ENCODE data around the gene HSPA1L. TPM values are rescaled to one million over a fixed set of nuclear protein-coding genes. Genes with fewer than 3 reads are reported as not detected.
A peak's percentile ranks its signal among the peaks of the same experiment; 100 is the strongest.

The HSPA1L gene
- total and polyA plus RNA-seq, 7 donors, result 0.86 to 23.1 (median 3.3) TPM

GRCh38 chr6:31779908-31780307 lies 35.2 kb downstream of the HSPA1L start:
- H3K27ac ChIP-seq, result no peak overlapping the region
- H3K27me3 ChIP-seq (ENCODE audit: insufficient read depth in 3 of 3, low read length in 2 of 3), result no peaks in the 10 kb centered on the region
- WGBS, 3 donors, result 91 to 97% (median 92%) methylated on average over 10 of the region's 10 CpGs
- peaks cover 17% of the 10 kb centered on the region for H3K4me1 ChIP-seq
- no peak for ATAC-seq
- DNase-seq, result no peak
- H3K4me3 ChIP-seq, result no peak overlapping the region
- no peak for TF ChIP-seq CTCF (IDR thresholded peaks at IDR 0.05)
- H3K36me3 ChIP-seq (ENCODE audit: insufficient read depth in 1 of 2, low read depth in 1 of 2), result peaks cover 0 to 70% of the 10 kb centered on the region in 2 donors
- intact Hi-C loops (cut with DNase I), result loop anchor here in 1 of 2 donors (10.0 kb wide), 1 partner anchor 85 kb away; the partner anchor contains the start of gene NEU1
- H3K9me3 ChIP-seq, result no peaks in the 10 kb centered on the region

- no peaks in the 10 kb centered on the region for H3K9me3 ChIP-seq
- WGBS, 3 donors, result 88 to 91% (median 89%) methylated on average over 39 to 43 of the region's 43 CpGs
- H3K4me3 ChIP-seq, result no peak overlapping the region
- intact Hi-C loops (cut with DNase I), result loop anchor here in 1 of 2 donors (10.0 kb wide), 1 partner anchor 86 kb away; the partner anchor contains the start of gene NEU1
- H3K27ac ChIP-seq, result peak overlapping the region; percentile 2
- no peak for TF ChIP-seq CTCF (IDR thresholded peaks at IDR 0.05)
- peaks cover 0 to 63% of the 10 kb centered on the region in 2 donors for H3K36me3 ChIP-seq (ENCODE audit: insufficient read depth in 1 of 2, low read depth in 1 of 2)
- no peaks in the 10 kb centered on the region for H3K27me3 ChIP-seq (ENCODE audit: insufficient read depth in 3 of 3, low read length in 2 of 3)
- peaks cover 17% of the 10 kb centered on the region for H3K4me1 ChIP-seq
- DNase-seq (no peak), ATAC-seq (no peak)
Observed at GRCh38 chr6:31778999-31779885, 35.8 kb downstream of the HSPA1L start.

- H3K36me3 ChIP-seq (ENCODE audit: insufficient read depth in 1 of 2, low read depth in 1 of 2), result peaks cover 0 to 53% of the 10 kb centered on the region in 2 donors
- DNase-seq (no peak), ATAC-seq (no peak)
- no peaks in the 10 kb centered on the region for H3K9me3 ChIP-seq
- H3K4me1 ChIP-seq, result peaks cover 17% of the 10 kb centered on the region
- H3K4me3 ChIP-seq, result no peak overlapping the region
- peak overlapping the region; percentile 88 for H3K27ac ChIP-seq
- H3K27me3 ChIP-seq (ENCODE audit: insufficient read depth in 3 of 3, low read length in 2 of 3), result no peaks in the 10 kb centered on the region
- WGBS, 3 donors, result 86 to 89% (median 86%) methylated on average over 5 of the region's 5 CpGs
- TF ChIP-seq CTCF (IDR thresholded peaks at IDR 0.05), result no peak
- intact Hi-C loops (cut with DNase I), result loop anchor here in 1 of 2 donors (10.0 kb wide), 1 partner anchor 87 kb away; the partner anchor contains the start of gene NEU1
Observed at GRCh38 chr6:31778193-31778592, 36.9 kb downstream of the HSPA1L start.

GRCh38 chr6:31777667-31778050 lies 37.4 kb downstream of the HSPA1L start:
- intact Hi-C loops (cut with DNase I), result loop anchor here (2.0 to 10.0 kb wide), 2 partner anchors 53 to 87 kb away; partner anchors contain the start of gene NEU1 (in 1 of the 2)
- Histone ChIP-seq H3K4me1 (peaks cover 17% of the 10 kb centered on the region), H3K4me3 (peak overlapping the region; percentile 55), H3K9me3 (no peaks in the 10 kb centered on the region), H3K27ac (peak overlapping the region; percentile 88), H3K36me3 (ENCODE audit: insufficient read depth in 1 of 2, low read depth in 1 of 2) (peaks cover 0 to 47% of the 10 kb centered on the region in 2 donors), H3K27me3 (ENCODE audit: insufficient read depth in 3 of 3, low read length in 2 of 3) (no peaks in the 10 kb centered on the region)
- ATAC-seq, result no peak
- TF ChIP-seq CTCF (IDR thresholded peaks at IDR 0.05), result no peak
- WGBS, 3 donors, result 85 to 96% (median 91%) methylated on average over 5 of the region's 5 CpGs
- no peak for DNase-seq
